H9 (cell line): ENCODE results near the gene BRINP2. TPM values are rescaled to one million over a fixed set of nuclear protein-coding genes. Genes with fewer than 3 reads are reported as not detected.

Experiments
- DNase-seq: peaks from one replicate; pipeline ENCODE4 v3.0.0-alpha.2; 2017
- H2AFZ ChIP-seq: one replicate; pipeline ENCODE4 v1.6.1; 2013; ENCODE audit warnings: mild to moderate bottlenecking, low read length, control low read depth, moderate library complexity
- H2AK5ac ChIP-seq: 2 replicates; pipeline ENCODE4 v1.6.1; 2013; ENCODE audit warnings: low read length, control low read depth, mixed read lengths; ENCODE audit not compliant: insufficient read length
- H2BK120ac ChIP-seq: one replicate; pipeline ENCODE4 v1.6.1; 2013; ENCODE audit warnings: low read depth, mild to moderate bottlenecking, low read length, control low read depth, inconsistent platforms; ENCODE audit not compliant: poor library complexity, severe bottlenecking
- H2BK12ac ChIP-seq: 2 replicates; pipeline ENCODE4 v1.6.1; 2013; ENCODE audit warnings: low read length, control low read depth, mixed read lengths, low read depth; ENCODE audit not compliant: insufficient read length
- H2BK15ac ChIP-seq: 2 replicates; pipeline ENCODE4 v1.6.1; 2013; ENCODE audit warnings: low read depth, low read length, control low read depth
- H2BK20ac ChIP-seq: one replicate; pipeline ENCODE4 v1.6.1; 2013; ENCODE audit warnings: low read depth, mild to moderate bottlenecking, low read length, control low read depth, inconsistent platforms; ENCODE audit not compliant: poor library complexity, severe bottlenecking
- H2BK5ac ChIP-seq: 2 replicates; pipeline ENCODE4 v1.6.1; 2013; ENCODE audit warnings: low read length, control low read depth, mixed read lengths; ENCODE audit not compliant: insufficient read length
- H3K14ac ChIP-seq: 2 replicates; pipeline ENCODE4 v1.6.1; 2013; ENCODE audit warnings: low read length, control low read depth; ENCODE audit not compliant: insufficient read depth
- H3K18ac ChIP-seq: 2 replicates; pipeline ENCODE4 v1.6.1; 2013; ENCODE audit warnings: low read depth, mild to moderate bottlenecking, mixed read lengths, low read length, control low read depth; ENCODE audit not compliant: insufficient read length
- H3K23ac ChIP-seq: 2 replicates; pipeline ENCODE4 v1.6.1; 2013; ENCODE audit warnings: low read length, control low read depth, mixed read lengths, low read depth; ENCODE audit not compliant: insufficient read length
- H3K23me2 ChIP-seq: 2 replicates; pipeline ENCODE4 v1.6.1; 2013; ENCODE audit warnings: low read depth, mild to moderate bottlenecking, mixed read lengths, low read length, control low read depth; ENCODE audit not compliant: insufficient read length, poor library complexity, severe bottlenecking
- H3K27ac ChIP-seq: 2 replicates; pipeline ENCODE4 v1.5.1; 2013; ENCODE audit warnings: low read length, control low read depth, mixed read lengths, low read depth; ENCODE audit not compliant: insufficient read length
- H3K27me3 ChIP-seq: 2 replicates; pipeline ENCODE4 v1.6.1; 2013; ENCODE audit warnings: low read length, control low read depth, inconsistent platforms; ENCODE audit not compliant: insufficient read depth
- H3K4ac ChIP-seq: 2 replicates; pipeline ENCODE4 v1.6.1; 2013; ENCODE audit warnings: low read depth, mild to moderate bottlenecking, control low read depth, inconsistent platforms, low read length, moderate library complexity
- H3K4me1 ChIP-seq: 2 replicates; pipeline ENCODE4 v1.6.1; 2013; ENCODE audit warnings: low read length, control low read depth, inconsistent platforms; ENCODE audit not compliant: insufficient read depth
- H3K4me2 ChIP-seq: 2 replicates; pipeline ENCODE4 v1.6.1; 2013; ENCODE audit warnings: low read length, control low read depth, mixed read lengths; ENCODE audit not compliant: insufficient read length, insufficient read depth
- H3K56ac ChIP-seq: 2 replicates; pipeline ENCODE4 v1.6.1; 2013; ENCODE audit warnings: low read depth, mild to moderate bottlenecking, mixed read lengths, low read length, control low read depth; ENCODE audit not compliant: insufficient read length
- H3K79me1 ChIP-seq: 2 replicates; pipeline ENCODE4 v1.6.1; 2013; ENCODE audit warnings: low read depth, mild to moderate bottlenecking, moderate library complexity, low read length, control low read depth, inconsistent platforms; ENCODE audit not compliant: insufficient read depth, poor library complexity, severe bottlenecking
- H3K79me2 ChIP-seq: 2 replicates; pipeline ENCODE4 v1.6.1; 2013; ENCODE audit warnings: low read length, control low read depth, inconsistent platforms; ENCODE audit not compliant: insufficient read depth
- H3K9ac ChIP-seq: 2 replicates; pipeline ENCODE4 v1.6.1; 2013; ENCODE audit warnings: low read length, control low read depth, mixed read lengths; ENCODE audit not compliant: insufficient read length; ENCODE audit errors: extremely low read depth
- H3K9me3 ChIP-seq: one replicate; pipeline ENCODE4 v1.6.1; 2013; ENCODE audit warnings: low read depth, low read length, inconsistent platforms; ENCODE audit not compliant: control insufficient read depth
- H3T11ph ChIP-seq: one replicate; pipeline ENCODE4 v1.6.1; 2013; ENCODE audit warnings: mild to moderate bottlenecking, low read length, control low read depth, inconsistent platforms
- H4K20me1 ChIP-seq: one replicate; pipeline ENCODE4 v1.6.1; 2013; ENCODE audit not compliant: control insufficient read depth, insufficient read length, insufficient read depth
- H4K5ac ChIP-seq: 2 replicates; pipeline ENCODE4 v1.6.1; 2013; ENCODE audit warnings: low read depth, mild to moderate bottlenecking, mixed read lengths, low read length, control low read depth; ENCODE audit not compliant: insufficient read length
- H4K8ac ChIP-seq: replicated peaks from 2 replicates; pipeline ENCODE4 v1.6.1; 2013; ENCODE audit warnings: low read length, control low read depth, mixed read lengths, low read depth; ENCODE audit not compliant: insufficient read length
- H4K91ac ChIP-seq: 2 replicates; pipeline ENCODE4 v1.6.1; 2013; ENCODE audit warnings: low read depth, mild to moderate bottlenecking, moderate library complexity, mixed read lengths, low read length, control low read depth; ENCODE audit not compliant: insufficient read length
- H3K27ac Mint-ChIP-seq, 3 experiments: 2 replicates in 2 of 3; 3 replicates in 1 of 3; pipeline ENCODE4 v1.8.0; 2020 to 2021; ENCODE audit warnings: mixed read lengths in 3 of 3, mild to moderate bottlenecking in 1 of 3, moderate library complexity in 1 of 3
- H3K27me3 Mint-ChIP-seq: 2 replicates; pipeline ENCODE4 v1.8.0; 2021; ENCODE audit warnings: low read depth, mild to moderate bottlenecking, moderate library complexity, mixed read lengths
- H3K36me3 Mint-ChIP-seq, 3 experiments: 2 replicates in 2 of 3; 3 replicates in 1 of 3; pipeline ENCODE4 v1.8.0; 2020 to 2021; ENCODE audit warnings: low read depth in 3 of 3, mixed read lengths in 3 of 3; ENCODE audit not compliant: insufficient read depth in 1 of 3
- H3K4me1 Mint-ChIP-seq, 2 experiments: 2 replicates each; pipeline ENCODE4 v1.8.0; 2020; ENCODE audit warnings: mixed read lengths in 2 of 2
- H3K4me3 Mint-ChIP-seq, 2 experiments: 2 replicates in 1 of 2; 3 replicates in 1 of 2; pipeline ENCODE4 v1.8.0; 2020 to 2021; ENCODE audit warnings: mild to moderate bottlenecking in 2 of 2, mixed read lengths in 2 of 2, moderate library complexity in 1 of 2
- H3K9me3 Mint-ChIP-seq, 2 experiments: 2 replicates in 1 of 2; 3 replicates in 1 of 2; pipeline ENCODE4 v1.8.0; 2020; ENCODE audit warnings: mild to moderate bottlenecking in 2 of 2, mixed read lengths in 2 of 2, moderate library complexity in 1 of 2
- WGBS: extraction: QIAGEN DNeasy Blood & Tissue Kit; methylation state at CpG from one replicate; pipeline ENCODE4 v1.1.7; 2013; ENCODE audit warnings: missing lambda C conversion rate, low lambda C conversion rate, mixed read lengths; ENCODE audit not compliant: insufficient read length; ENCODE audit errors: extremely low coverage; 5-methylcytosine and 5-hydroxymethylcytosine counted together
- total RNA-seq: library from RNA; stranded (reverse); gene quantifications from 2 replicates; pipeline ENCODE4 v1.2.1, GENCODE V29; 2021
- TF ChIP-seq, protein P1 (sequence below): fragments of 200-600 bp; sonication (generic); conservative IDR thresholded peaks from 3 replicates; pipeline ENCODE4 v1.8.0; 2021; ENCODE audit warnings: antibody characterized with exemption, mild to moderate bottlenecking

BRINP2 gene
- total RNA-seq, 1 experiment from 2014 or later = not detected

DNA sequence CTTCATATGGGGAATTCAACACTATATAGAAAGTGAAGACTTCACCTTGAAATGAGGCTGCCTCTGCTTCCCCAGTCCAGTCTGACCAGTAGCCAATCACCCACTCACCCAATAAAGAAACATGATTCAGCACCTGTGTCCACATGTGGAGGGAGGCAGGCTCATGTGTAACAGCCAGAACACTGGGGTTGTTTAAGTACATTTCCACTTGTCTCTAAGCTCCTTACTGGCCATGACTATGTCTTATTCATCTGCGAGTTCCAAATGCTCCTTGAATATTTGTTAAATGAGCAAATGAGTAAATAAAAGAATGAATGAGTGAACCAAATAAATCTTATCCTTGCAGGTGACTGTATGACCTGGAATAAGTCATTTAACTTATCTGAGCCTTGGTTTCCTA is 100.1 kb downstream of the BRINP2 start:
- Mint-ChIP-seq H3K9me3 (no peaks in the 10 kb centered on the region), H3K4me3 (no peak overlapping the region), H3K27me3 (peaks cover 41% of the 10 kb centered on the region), H3K27ac (no peak overlapping the region), H3K36me3 (no peaks in the 10 kb centered on the region), H3K4me1 (no peaks in the 10 kb centered on the region)
- TF ChIP-seq, protein P1, sequence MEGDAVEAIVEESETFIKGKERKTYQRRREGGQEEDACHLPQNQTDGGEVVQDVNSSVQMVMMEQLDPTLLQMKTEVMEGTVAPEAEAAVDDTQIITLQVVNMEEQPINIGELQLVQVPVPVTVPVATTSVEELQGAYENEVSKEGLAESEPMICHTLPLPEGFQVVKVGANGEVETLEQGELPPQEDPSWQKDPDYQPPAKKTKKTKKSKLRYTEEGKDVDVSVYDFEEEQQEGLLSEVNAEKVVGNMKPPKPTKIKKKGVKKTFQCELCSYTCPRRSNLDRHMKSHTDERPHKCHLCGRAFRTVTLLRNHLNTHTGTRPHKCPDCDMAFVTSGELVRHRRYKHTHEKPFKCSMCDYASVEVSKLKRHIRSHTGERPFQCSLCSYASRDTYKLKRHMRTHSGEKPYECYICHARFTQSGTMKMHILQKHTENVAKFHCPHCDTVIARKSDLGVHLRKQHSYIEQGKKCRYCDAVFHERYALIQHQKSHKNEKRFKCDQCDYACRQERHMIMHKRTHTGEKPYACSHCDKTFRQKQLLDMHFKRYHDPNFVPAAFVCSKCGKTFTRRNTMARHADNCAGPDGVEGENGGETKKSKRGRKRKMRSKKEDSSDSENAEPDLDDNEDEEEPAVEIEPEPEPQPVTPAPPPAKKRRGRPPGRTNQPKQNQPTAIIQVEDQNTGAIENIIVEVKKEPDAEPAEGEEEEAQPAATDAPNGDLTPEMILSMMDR = no peak
- H4K91ac ChIP-seq = no peak overlapping the region
- no peaks in the 10 kb centered on the region for H3K9me3 ChIP-seq
- H3K27ac ChIP-seq = no peak overlapping the region
- H3K23me2 ChIP-seq = no peaks in the 10 kb centered on the region
- H2AK5ac ChIP-seq = no peak overlapping the region
- no peaks in the 10 kb centered on the region for H3K79me2 ChIP-seq
- H3K56ac ChIP-seq = no peak overlapping the region
- no peaks in the 10 kb centered on the region for H4K20me1 ChIP-seq
- no peak overlapping the region for H4K8ac ChIP-seq
- H3K27me3 ChIP-seq = no peaks in the 10 kb centered on the region
- H2AFZ ChIP-seq = no peak overlapping the region
- no peak overlapping the region for H3T11ph ChIP-seq
- no peak overlapping the region for H3K18ac ChIP-seq
- no peak overlapping the region for H4K5ac ChIP-seq
- H3K23ac ChIP-seq = no peak overlapping the region
- no peak for DNase-seq
- no peak overlapping the region for H3K14ac ChIP-seq
- no peaks in the 10 kb centered on the region for H3K79me1 ChIP-seq
- H2BK20ac ChIP-seq = no peak overlapping the region
- H2BK15ac ChIP-seq = no peak overlapping the region
- no peak overlapping the region for H3K4ac ChIP-seq
- no peak overlapping the region for H2BK12ac ChIP-seq
- H3K4me2 ChIP-seq = no peak overlapping the region
- no peak overlapping the region for H3K9ac ChIP-seq
- no peaks in the 10 kb centered on the region for H3K4me1 ChIP-seq
- WGBS = no CpG with 5 or more reads among the region's 1 CpG
- H2BK120ac ChIP-seq = no peak overlapping the region
- H2BK5ac ChIP-seq = no peak overlapping the region
